NCI-H82 treated with DMSO at 0.1 percent for 48 hours (cell line): Measurements from ENCODE around the gene SF3B1.
"Not testable (repeated sequence)": the region's sequence is repeated elsewhere in the genome, so short reads cannot be mapped to it uniquely, and the experiment has no call there.

Experiments
- DNase-seq: peaks from one replicate; lab custom pipeline; 2025; ENCODE audit not compliant: unreplicated experiment; lab: John Stamatoyannopoulos, UW

Gene SF3B1

DNA sequence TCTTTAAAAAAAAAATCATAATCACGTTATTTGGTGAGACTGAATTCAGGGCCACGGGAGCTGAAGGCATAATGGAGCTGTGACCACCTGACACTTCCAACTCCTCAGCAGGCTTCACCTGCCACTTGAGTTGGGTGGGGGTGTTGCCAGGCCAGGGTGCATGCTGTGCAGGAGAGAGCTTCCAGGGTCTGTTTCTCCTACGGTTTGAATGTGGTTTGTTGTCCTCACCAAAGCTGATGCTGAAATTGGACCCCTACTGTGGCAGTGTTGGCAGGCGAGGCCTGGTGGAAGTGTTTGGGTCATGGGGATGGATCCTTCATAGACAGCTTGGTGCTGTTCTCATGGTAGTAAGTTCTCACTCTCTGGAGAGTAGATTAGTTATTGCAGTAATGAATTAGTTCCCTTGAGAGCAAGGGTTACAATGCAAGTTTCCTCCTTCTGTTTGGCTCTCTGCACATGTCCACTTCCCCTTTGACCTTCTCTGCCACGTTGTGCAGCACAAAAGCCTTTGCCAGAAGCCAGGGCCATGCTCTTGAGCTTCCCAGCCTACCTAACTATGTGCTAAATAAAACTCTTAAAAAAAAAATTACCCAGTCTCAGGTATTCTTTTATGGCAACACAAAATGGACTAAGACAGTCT, 86.0 kb downstream of the SF3B1 start:
- DNase-seq, result no peak

DNA sequence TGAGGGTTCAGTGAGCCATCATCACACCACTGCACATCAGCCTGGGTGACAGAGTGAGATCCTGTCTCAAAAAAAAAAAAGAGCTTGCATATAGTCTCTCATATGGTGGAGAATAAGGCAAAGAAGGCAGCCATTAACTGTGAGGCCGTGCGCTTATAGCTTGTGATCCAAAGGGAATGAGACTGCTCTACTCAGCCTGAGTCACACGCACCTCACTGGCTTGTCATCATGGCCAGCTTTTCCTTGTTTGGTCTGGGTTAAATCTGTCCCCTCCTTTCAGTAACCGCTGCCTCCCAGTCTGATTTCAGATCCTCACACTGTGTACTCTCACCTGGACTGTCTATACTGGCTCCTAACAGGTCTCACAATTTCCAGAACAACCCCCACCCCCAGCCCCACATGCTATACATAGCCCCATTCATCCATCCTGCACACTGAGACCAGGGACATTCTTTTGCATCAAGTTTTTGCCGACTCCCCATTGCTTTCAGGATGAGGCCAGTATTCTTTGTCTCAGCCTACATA, 88.9 kb downstream of the SF3B1 start:
- DNase-seq, result no peak

DNA sequence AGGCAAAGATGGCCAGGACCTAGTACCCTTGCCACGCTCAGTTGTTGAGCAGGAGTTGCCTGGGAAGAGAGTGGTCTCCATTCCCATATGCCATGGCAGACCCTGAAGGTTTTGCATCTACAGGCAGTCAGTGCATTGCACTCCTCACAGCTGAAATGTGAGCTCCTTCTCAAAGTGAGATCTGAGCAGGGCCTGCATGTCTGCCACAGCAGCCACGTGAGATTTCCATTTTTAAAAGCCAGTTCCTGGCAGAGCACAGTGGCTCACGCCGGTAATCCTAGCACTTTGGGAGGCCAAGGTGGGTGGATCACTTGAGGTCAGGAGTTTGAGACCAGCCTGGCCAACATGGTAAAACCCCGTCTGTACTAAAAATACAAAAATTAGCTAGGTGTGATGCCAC, 90.9 kb downstream of the SF3B1 start:
- DNase-seq, result not testable (repeated sequence)

DNA sequence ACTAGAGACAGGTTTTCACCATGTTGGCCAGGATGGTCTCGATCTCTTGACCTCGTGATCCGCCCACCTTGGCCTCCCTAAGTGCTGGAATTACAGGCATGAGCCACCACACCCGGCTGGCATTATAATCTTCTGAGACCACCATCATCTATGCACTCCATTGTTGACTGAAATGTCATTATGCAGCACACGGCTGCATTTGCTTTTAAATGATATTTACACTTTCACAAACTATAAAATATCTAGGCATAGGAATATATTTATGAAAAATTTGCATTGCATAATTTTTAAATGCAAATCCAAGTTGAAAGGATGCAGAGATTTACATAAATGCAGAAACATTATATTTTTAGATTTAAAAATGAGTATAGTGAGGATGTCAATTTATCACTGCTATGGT, 94.2 kb downstream of the SF3B1 start:
- DNase-seq, result no peak
